Breast epithelium (tissue), 3 donors: ENCODE results near the gene TMPRSS9.

Source experiments
- CTCF ChIP-seq, 3 donors: fragments of 450-650 bp; IDR thresholded peaks; one replicate each; pipeline ENCODE4 v1.5.1; 2016 to 2017; ENCODE audit warnings: antibody characterized with exemption in 3 of 3, mild to moderate bottlenecking in 3 of 3, moderate library complexity in 3 of 3
- POLR2A ChIP-seq: fragments of 450-650 bp; IDR thresholded peaks from one replicate; pipeline ENCODE4 v1.6.1; 2016; ENCODE audit warnings: antibody characterized with exemption, mild to moderate bottlenecking, moderate library complexity
- POLR2AphosphoS5 ChIP-seq, 3 donors: sonication (generic); formaldehyde crosslinking; IDR thresholded peaks; one replicate each; pipeline ENCODE4 v1.6.1; 2017; ENCODE audit warnings: antibody characterized with exemption in 3 of 3

DNA sequence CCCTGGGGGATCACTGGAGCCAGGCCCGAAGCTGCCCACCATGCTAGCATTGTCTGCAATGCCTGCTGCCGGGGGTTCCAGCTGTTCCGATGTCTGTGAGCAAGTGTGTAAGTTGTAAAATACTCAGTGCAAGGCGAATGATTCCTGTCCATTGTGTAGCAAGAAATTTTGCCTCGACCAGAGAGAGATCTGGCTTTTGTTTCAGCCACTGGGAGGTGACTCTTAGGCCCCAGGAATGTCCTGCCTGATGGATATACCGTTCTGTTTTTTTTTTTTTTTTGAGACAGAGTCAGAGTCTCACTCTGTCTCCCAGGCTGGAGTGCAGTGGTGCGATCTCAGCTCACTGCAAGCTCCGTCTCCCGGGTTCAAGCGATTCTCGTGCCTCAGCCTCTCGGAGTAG is 108.5 kb downstream of the TMPRSS9 start:
- TF ChIP-seq CTCF (IDR thresholded peaks at IDR 0.05), result no peak
- no peak for TF ChIP-seq POLR2A
- TF ChIP-seq POLR2AphosphoS5 (IDR thresholded peaks at IDR 0.05), result no peak
